CD4-positive, alpha-beta T cell treated with Interleukin-4 for 4 hours (primary cell): ENCODE measurements around the gene GALNT18.
A peak's percentile ranks its signal among the peaks of the same experiment; 100 is the strongest.

Source experiments
- DNase-seq: peaks from one replicate; pipeline ENCODE4 v3.0.0-alpha.2; 2020

Gene GALNT18

DNA sequence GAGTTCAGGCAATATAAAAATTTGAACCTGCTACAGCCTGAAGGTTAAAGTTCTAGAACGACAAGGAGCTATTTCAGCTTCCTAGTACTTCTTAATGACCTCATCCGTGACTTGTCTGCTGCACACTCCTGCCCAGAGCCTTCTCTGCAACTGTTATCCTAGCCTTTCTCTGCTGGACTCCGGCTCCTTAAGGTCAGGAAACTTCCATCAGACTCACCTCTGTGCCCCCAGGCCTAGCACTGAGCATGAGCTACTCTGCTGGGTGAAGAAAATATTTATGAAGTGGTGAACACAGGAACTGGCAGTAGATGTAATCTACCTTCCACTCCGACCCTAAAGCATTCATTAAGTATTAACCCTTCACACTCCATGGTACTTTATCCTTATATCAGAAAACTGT lies 287.2 kb downstream of the GALNT18 start:
- DNase-seq = no peak

DNA sequence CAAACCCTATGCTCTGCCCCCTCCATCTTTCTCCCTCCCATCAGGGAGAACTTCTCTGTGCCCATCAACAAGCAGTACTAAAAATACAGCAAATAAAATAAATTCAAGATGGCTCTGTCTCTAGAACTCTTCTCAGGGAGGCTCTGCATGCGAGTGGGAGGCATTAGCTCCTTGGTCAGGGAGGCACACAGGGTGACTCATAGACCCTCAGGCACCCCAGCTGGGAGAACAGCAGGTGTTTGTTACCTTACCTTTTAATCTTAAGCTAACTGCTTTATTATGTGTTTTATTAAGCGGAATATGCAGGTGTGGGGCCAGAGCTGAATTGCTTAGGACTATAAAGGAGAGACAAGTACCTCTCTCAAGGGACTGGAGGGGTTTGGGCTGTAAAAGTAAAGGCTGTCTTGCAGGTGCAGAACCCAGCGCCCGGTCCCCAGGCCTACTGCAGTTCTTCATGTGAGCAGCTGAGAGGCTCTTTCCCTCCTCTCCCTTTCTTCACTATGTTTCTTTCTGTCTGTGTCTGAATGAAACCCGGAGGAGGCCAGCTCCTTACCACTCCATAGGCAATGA lies 289.6 kb downstream of the GALNT18 start:
- no peak for DNase-seq

- DNase-seq = no peak
Observed at GRCh38 chr11:11329062-11329806, 292.6 kb downstream of the GALNT18 start.

- DNase-seq = no peak
Observed at GRCh38 chr11:11324090-11324489, 297.7 kb downstream of the GALNT18 start.

GRCh38 chr11:11322101-11322500 lies 299.7 kb downstream of the GALNT18 start:
- DNase-seq = no peak

DNA sequence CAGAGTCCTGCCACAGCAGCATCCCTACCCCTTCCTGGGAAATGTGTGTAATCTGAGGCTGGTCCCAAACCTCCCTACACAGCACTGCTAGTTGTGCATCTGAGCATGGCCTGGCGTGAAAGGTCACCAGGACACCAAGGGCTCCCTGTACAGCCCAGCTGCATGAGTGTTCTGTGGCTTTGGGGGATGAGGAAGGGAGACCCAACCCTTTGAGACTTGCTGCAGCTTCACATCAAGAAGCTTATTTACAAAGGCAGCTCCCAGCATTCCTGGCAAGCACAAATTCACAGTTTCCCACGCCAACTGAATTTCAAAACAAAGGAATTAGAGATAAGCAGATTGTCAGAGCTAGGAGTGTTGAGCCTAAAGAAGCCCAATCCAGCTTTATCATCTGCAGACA lies 301.0 kb downstream of the GALNT18 start:
- DNase-seq = no peak

- DNase-seq = peak; percentile 2
Observed at GRCh38 chr11:11318961-11319360, 302.8 kb downstream of the GALNT18 start.

GRCh38 chr11:11318461-11318860 lies 303.3 kb downstream of the GALNT18 start:
- DNase-seq = no peak

DNA sequence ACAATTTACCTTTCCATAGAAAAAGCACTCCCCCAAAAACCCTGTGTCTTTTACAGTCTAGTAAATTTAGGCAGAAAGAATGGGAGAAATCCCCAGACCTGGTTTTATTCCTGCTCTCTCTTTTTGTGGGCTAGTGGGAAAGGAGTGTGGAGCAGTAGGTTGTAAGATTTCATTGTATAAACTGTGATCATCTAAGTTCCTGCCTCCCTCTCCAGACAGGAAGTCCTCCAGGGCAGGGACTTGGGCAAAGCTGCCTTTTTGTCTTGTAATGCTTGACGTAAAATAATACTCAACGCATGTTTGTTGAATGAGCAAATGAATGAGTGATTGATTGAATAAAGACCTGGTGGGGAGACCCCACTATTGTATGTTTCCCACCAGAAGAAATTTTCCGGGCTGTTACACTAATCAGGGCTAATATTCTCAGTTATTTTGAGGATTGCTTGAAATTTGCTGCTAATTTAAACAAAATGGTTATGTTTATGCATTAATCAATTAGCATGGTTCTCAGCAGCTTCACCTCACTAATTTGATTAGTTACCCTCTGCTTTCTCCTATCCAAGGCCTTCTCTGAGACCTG lies 305.1 kb downstream of the GALNT18 start:
- no peak for DNase-seq

- DNase-seq = no peak
Observed at GRCh38 chr11:11313902-11314692, 307.7 kb downstream of the GALNT18 start.

DNA sequence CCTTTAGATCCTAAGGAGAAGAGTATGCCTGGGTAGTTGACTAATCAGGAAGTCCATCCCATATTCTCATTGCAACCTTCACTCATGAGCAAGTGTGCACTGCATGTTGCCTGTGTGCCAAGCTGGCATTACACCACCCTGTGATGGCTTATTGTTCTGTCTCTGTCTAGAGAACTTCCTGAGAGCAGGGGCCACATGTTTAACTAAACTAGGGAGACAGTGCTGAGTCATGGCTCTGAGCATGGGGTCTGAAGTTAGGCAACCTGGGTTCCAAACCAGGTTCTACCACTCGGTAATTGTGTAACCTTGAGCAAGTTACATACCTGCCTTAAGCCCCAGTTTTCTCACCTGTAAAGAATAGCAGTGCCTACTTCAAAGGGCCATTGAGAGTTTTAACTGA lies 308.4 kb downstream of the GALNT18 start:
- no peak for DNase-seq

GRCh38 chr11:11312738-11313137 lies 309.1 kb downstream of the GALNT18 start:
- DNase-seq = no peak

GRCh38 chr11:11311169-11311568 lies 310.6 kb downstream of the GALNT18 start:
- DNase-seq = peak; percentile 8

- DNase-seq = no peak
Observed at GRCh38 chr11:11309906-11310305, 311.9 kb downstream of the GALNT18 start.

DNA sequence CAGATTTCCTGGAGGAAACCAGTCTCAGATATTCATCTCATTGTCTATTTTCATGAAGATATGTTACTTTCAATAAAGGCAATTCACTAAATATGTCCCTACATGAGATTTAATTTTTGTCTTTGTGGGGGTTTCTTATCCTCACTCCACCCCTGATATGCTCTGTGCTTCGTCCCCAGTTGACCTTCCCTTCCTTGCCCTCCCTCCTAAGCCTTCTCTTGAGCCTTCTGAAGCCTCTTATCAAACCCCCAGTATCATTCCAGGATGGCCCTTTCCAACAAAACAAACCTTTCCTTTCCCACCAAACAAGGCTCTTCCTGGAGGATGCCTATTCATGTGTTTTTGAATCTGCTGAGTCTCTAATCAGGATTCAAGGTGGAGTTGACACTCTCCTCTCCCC lies 313.6 kb downstream of the GALNT18 start:
- no peak for DNase-seq

- DNase-seq = no peak
Observed at GRCh38 chr11:11306855-11307254, 314.9 kb downstream of the GALNT18 start.

DNA sequence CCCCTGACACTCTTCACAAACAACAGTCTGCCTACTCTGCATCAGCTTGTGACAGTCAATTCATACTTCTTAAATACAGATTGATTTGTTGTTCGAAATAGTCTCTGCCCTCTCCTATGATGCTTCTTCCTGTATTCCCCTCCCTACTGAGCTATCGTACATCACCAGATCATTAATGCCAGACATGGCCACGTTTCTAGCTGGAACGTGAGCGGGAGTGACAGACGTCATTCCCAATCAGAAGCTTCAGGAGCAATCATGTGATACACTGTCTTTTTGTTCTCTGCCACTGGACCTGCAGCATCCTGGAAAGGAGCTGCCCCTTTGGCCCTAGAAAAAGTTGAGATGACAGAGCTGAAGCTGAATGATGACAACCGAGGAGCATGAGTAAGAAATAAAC lies 317.3 kb downstream of the GALNT18 start:
- DNase-seq = no peak

- DNase-seq = no peak
Observed at GRCh38 chr11:11302565-11302964, 319.2 kb downstream of the GALNT18 start.

DNA sequence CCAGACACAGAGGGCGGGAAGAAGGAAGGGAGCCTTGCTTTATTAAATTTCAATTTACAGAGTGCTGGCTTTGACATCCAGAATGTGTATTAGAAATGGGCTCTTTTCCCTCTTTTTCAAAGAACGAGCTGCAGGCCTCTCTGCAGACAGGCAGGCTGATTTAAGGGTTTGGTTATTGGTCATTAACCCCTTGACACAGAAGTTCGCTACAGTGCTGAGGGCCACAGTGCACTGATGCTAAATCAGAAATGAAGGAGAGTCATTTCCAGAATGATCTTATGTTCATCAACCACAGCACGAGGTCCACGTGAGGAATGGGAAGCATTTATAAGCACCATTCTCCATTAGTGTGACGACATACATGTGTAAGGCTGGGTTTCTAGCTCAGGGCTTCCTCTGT lies 320.6 kb downstream of the GALNT18 start:
- DNase-seq = no peak

DNA sequence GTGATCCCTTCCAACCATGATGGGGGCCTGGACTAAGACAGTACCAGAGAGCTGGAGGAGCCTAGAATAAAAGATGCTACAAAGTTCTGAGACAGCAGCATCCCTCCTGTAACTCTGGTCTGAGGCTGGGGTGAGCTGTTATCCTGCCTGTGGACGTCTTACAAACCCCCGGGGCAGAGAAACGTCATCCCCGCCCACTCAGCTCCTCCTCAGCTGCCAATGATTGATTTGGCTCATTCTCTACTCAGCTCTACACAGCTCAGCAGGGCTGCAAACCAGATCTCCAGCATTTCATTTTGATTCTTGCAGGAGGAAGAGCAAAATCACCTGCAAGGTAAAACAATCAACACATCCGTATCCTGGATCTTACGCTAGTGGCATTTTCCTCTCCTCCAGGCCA lies 324.2 kb downstream of the GALNT18 start:
- DNase-seq = no peak

- no peak for DNase-seq
Observed at GRCh38 chr11:11296434-11296833, 325.4 kb downstream of the GALNT18 start.

DNA sequence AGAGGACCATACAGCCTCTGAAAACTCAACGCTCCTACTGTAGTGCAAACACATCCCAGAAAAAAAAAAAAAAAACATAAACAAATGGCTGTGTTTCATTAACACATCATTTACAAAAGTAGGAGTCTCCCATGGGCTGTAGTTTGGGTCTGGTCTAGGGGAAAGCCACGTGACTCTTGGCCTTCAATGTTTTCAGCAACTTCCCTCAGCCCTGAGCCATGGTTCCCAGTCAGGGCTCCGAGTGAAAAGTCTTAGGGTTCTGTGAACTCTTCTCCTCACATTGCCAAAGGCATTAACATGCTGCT lies 327.3 kb downstream of the GALNT18 start:
- DNase-seq = no peak

DNA sequence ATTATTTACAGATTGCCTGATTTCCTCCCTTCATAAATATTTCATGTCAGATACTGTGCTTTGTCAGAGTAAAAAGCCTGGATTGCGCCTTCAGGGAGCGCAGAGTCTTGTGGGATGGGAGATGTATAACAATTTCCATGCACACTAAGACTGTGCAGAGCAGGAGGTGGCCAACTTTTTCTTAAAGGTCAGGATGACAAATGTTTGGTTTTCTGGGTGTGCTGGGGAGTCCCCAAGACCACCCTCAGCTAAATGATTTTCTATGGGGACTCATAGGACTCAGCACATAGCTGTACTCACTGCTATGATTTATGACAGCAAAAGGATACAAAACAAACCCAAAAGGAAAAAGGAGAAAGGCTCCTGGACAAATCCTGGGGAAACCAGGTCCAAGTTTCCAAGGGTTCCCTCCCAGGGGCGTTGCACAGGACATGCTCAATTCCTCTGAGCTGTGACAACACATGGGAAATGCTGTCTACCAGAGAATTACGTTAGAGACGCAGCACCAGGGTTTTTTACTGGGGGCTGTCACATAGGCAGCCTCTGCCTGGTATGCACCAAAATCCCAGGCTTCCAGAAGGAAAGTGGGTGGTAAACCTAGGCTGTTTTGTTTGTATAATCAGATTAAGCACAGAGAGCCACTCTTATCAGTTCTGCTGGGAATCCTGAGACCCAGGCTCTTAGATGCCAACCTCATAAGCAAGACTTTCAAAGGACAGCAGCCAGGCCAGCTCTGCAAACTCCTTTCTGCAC lies 327.8 kb downstream of the GALNT18 start:
- no peak for DNase-seq
